ENCODE measurements around the gene AGPS. TPM values are rescaled to one million over a fixed set of nuclear protein-coding genes. Genes with fewer than 3 reads are reported as not detected.

AGPS gene
- total RNA-seq, 2 experiments from 2014 or later: 2.1 to 9.6 TPM

GRCh38 chr2:177478029-177478428 is 85.5 kb downstream of the AGPS start:
- Histone ChIP-seq H3K27ac (ENCODE audit: low read depth, low read length, poor library complexity, severe bottlenecking) (no peak overlapping the region), H3K4me1 (ENCODE audit: insufficient read depth, low read length, poor library complexity, severe bottlenecking) (no peaks in the 10 kb centered on the region), H3K9me3 (ENCODE audit: low read length) (no peaks in the 10 kb centered on the region), H2AFZ (ENCODE audit: low read length) (no peak overlapping the region), H3K36me3 (ENCODE audit: insufficient read depth, low read length) (no peaks in the 10 kb centered on the region), H3K4me2 (ENCODE audit: low read length) (no peak overlapping the region), H4K20me1 (ENCODE audit: insufficient read depth, low read length) (no peaks in the 10 kb centered on the region), H3K9me2 (ENCODE audit: insufficient read depth, low read length) (no peaks in the 10 kb centered on the region), H3K79me2 (ENCODE audit: insufficient read depth, low read depth, low read length) (no peaks in the 10 kb centered on the region), H3K4me3 (ENCODE audit: low read depth, low read length, poor library complexity, severe bottlenecking) (no peak overlapping the region)
- DNase-seq (ENCODE audit: low spot score): no peak
- intact Hi-C loops (cut with micrococcal nuclease; ENCODE audit: unreplicated experiment): no loop called here
- BruUV-seq (replicated peaks): no TSS peak
- TF ChIP-seq CTCF (conservative IDR thresholded peaks at IDR 0.05; ENCODE audit: low read length) (no peak), EZH2phosphoT487 (IDR thresholded peaks at IDR 0.05; ENCODE audit: borderline replicate concordance, low read depth, low read length) (no peak)
- ChIA-PET CTCF (ENCODE audit: unreplicated experiment) (no interaction called here), POLR2A (interaction anchor here (1.4 kb wide), 1 partner anchor 8 kb away, joined by 3 read pairs; no protein-coding TSS in a partner anchor)

- no peaks in the 10 kb centered on the region for H3K9me2 ChIP-seq (ENCODE audit: insufficient read depth, low read length)
- CTCF ChIA-PET (ENCODE audit: unreplicated experiment): no interaction called here
- H2AFZ ChIP-seq (ENCODE audit: low read length): no peak overlapping the region
- POLR2A ChIA-PET: interaction anchor here (1.4 kb wide), 1 partner anchor 9 kb away, joined by 3 read pairs; no protein-coding TSS in a partner anchor
- no peaks in the 10 kb centered on the region for H4K20me1 ChIP-seq (ENCODE audit: insufficient read depth, low read length)
- TF ChIP-seq CTCF (conservative IDR thresholded peaks at IDR 0.05; ENCODE audit: low read length) (no peak), EZH2phosphoT487 (IDR thresholded peaks at IDR 0.05; ENCODE audit: borderline replicate concordance, low read depth, low read length) (no peak)
- no TSS peak for BruUV-seq (replicated peaks)
- H3K4me3 ChIP-seq (ENCODE audit: low read depth, low read length, poor library complexity, severe bottlenecking): no peak overlapping the region
- no peaks in the 10 kb centered on the region for H3K4me1 ChIP-seq (ENCODE audit: insufficient read depth, low read length, poor library complexity, severe bottlenecking)
- H3K79me2 ChIP-seq (ENCODE audit: insufficient read depth, low read depth, low read length): no peaks in the 10 kb centered on the region
- H3K4me2 ChIP-seq (ENCODE audit: low read length): no peak overlapping the region
- no peak for DNase-seq (ENCODE audit: low spot score)
- no peaks in the 10 kb centered on the region for H3K9me3 ChIP-seq (ENCODE audit: low read length)
- intact Hi-C loops (cut with micrococcal nuclease; ENCODE audit: unreplicated experiment): no loop called here
- no peak overlapping the region for H3K27ac ChIP-seq (ENCODE audit: low read depth, low read length, poor library complexity, severe bottlenecking)
- H3K36me3 ChIP-seq (ENCODE audit: insufficient read depth, low read length): no peaks in the 10 kb centered on the region
Measured at GRCh38 chr2:177478907-177479306, 86.3 kb downstream of the AGPS start.

- H3K36me3 ChIP-seq (ENCODE audit: insufficient read depth, low read length): no peaks in the 10 kb centered on the region
- no TSS peak for BruUV-seq (replicated peaks)
- DNase-seq (ENCODE audit: low spot score): no peak
- POLR2A ChIA-PET: no interaction called here
- no peak overlapping the region; the same call in 1 of the 2 replicates for H2AFZ ChIP-seq (ENCODE audit: low read length)
- H4K20me1 ChIP-seq (ENCODE audit: insufficient read depth, low read length): no peaks in the 10 kb centered on the region
- intact Hi-C loops (cut with micrococcal nuclease; ENCODE audit: unreplicated experiment): no loop called here
- H3K79me2 ChIP-seq (ENCODE audit: insufficient read depth, low read depth, low read length): no peaks in the 10 kb centered on the region
- no peaks in the 10 kb centered on the region for H3K9me3 ChIP-seq (ENCODE audit: low read length)
- no peak for TF ChIP-seq CTCF (conservative IDR thresholded peaks at IDR 0.05; ENCODE audit: low read length)
- no peak for TF ChIP-seq EZH2phosphoT487 (IDR thresholded peaks at IDR 0.05; ENCODE audit: borderline replicate concordance, low read depth, low read length)
- CTCF ChIA-PET (ENCODE audit: unreplicated experiment): no interaction called here
- H3K27ac ChIP-seq (ENCODE audit: low read depth, low read length, poor library complexity, severe bottlenecking): no peak overlapping the region
- H3K4me3 ChIP-seq (ENCODE audit: low read depth, low read length, poor library complexity, severe bottlenecking): no peak overlapping the region
- H3K4me1 ChIP-seq (ENCODE audit: insufficient read depth, low read length, poor library complexity, severe bottlenecking): no peaks in the 10 kb centered on the region
- no peak overlapping the region for H3K4me2 ChIP-seq (ENCODE audit: low read length)
- H3K9me2 ChIP-seq (ENCODE audit: insufficient read depth, low read length): no peaks in the 10 kb centered on the region
Measured at GRCh38 chr2:177482195-177482594, 89.6 kb downstream of the AGPS start.
